MM.1S (cell line): Measurements from ENCODE around the gene ZNF514.

ENCODE experiments used
- DNase-seq: peaks from one replicate; pipeline ENCODE4 v3.0.0-alpha.2; 2015
- H2AFZ ChIP-seq: fragments of 300-600 bp; sonication (generic); 2 replicates; pipeline ENCODE4 v1.6.0; 2016; ENCODE audit warnings: antibody characterized with exemption, low read length
- H3F3A ChIP-seq: fragments of 300-600 bp; sonication (generic); 2 replicates; pipeline ENCODE4 v1.6.1; 2016; ENCODE audit warnings: mild to moderate bottlenecking, antibody characterized with exemption, low read length, moderate library complexity, mixed read lengths; ENCODE audit not compliant: insufficient read depth
- H3K27ac ChIP-seq: fragments of 300-600 bp; sonication (generic); 2 replicates; pipeline ENCODE4 v1.5.1; 2016; ENCODE audit warnings: mild to moderate bottlenecking, low read length
- H3K27me3 ChIP-seq: fragments of 300-600 bp; sonication (generic); replicated peaks from 2 replicates; pipeline ENCODE4 v1.6.0; 2016; ENCODE audit warnings: low read length; ENCODE audit not compliant: insufficient read depth
- H3K36me3 ChIP-seq: fragments of 300-600 bp; sonication (generic); replicated peaks from 2 replicates; pipeline ENCODE4 v1.6.1; 2016; ENCODE audit warnings: mild to moderate bottlenecking, low read length, mixed read lengths; ENCODE audit not compliant: insufficient read depth
- H3K4me1 ChIP-seq: fragments of 300-600 bp; sonication (generic); 2 replicates; pipeline ENCODE4 v1.6.1; 2016; ENCODE audit warnings: low read length, mixed read lengths
- H3K4me2 ChIP-seq: fragments of 300-600 bp; sonication (generic); 2 replicates; pipeline ENCODE4 v1.6.0; 2016; ENCODE audit warnings: low read depth, low read length
- H3K4me3 ChIP-seq: fragments of 300-600 bp; sonication (generic); 2 replicates; pipeline ENCODE4 v1.5.1; 2016; ENCODE audit warnings: low read length, mixed read lengths
- H3K79me2 ChIP-seq: fragments of 300-600 bp; sonication (generic); 2 replicates; pipeline ENCODE4 v1.6.1; 2016; ENCODE audit warnings: mixed run types, low read length, mixed read lengths
- H3K9ac ChIP-seq: fragments of 300-600 bp; sonication (generic); 2 replicates; pipeline ENCODE4 v1.6.1; 2016; ENCODE audit warnings: low read length, mixed read lengths
- H3K9me2 ChIP-seq: fragments of 300-600 bp; sonication (generic); replicated peaks from 2 replicates; pipeline ENCODE4 v1.6.1; 2016; ENCODE audit warnings: mild to moderate bottlenecking, low read length, mixed read lengths; ENCODE audit not compliant: insufficient read depth
- H3K9me3 ChIP-seq: fragments of 300-600 bp; sonication (generic); replicated peaks from 2 replicates; pipeline ENCODE4 v1.6.1; 2016; ENCODE audit warnings: mild to moderate bottlenecking, low read length, mixed read lengths; ENCODE audit not compliant: insufficient read depth
- H4K20me1 ChIP-seq: fragments of 300-600 bp; sonication (generic); 2 replicates; pipeline ENCODE4 v1.6.1; 2016; ENCODE audit warnings: mild to moderate bottlenecking, low read length, moderate library complexity, mixed read lengths; ENCODE audit not compliant: insufficient read depth
- CTCF ChIP-seq: fragments of 300-600 bp; sonication (generic); IDR thresholded peaks from 2 replicates; pipeline ENCODE4 v1.5.1; 2016; ENCODE audit warnings: antibody characterized with exemption, low read length, mixed read lengths
- EZH2 ChIP-seq: fragments of 300-600 bp; sonication (generic); optimal IDR thresholded peaks from 2 replicates; pipeline ENCODE3; 2017; ENCODE audit warnings: low read depth, mild to moderate bottlenecking, antibody characterized with exemption, low read length, mixed read lengths
- EZH2phosphoT487 ChIP-seq: fragments of 300-600 bp; sonication (generic); IDR thresholded peaks from 2 replicates; pipeline ENCODE4 v1.6.1; 2018; ENCODE audit warnings: antibody characterized with exemption, low read length

The ZNF514 gene

DNA sequence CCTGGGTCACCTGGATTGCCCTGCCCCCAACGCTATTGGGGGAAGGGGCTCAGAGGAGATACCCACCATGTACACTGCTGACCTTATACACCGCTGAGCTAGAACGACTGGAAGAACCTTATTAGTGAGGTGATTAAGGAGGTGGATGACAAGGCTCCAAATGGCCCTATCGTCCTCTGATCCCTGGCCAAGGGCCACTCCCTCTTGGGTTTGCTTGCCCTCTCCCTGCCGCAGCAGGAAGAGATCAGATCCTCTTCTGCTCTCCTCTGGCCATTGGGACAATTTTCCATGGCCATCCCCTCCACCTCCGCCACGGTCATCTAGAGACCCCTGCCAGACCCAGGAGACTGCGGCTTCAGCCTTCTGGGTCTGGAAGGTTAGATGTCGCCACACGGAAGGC is 1.2 kb downstream of the ZNF514 start:
- Histone ChIP-seq H3K79me2 (no peaks in the 10 kb centered on the region), H3K4me1 (no peaks in the 10 kb centered on the region), H3K36me3 (no peaks in the 10 kb centered on the region), H3K27me3 (no peaks in the 10 kb centered on the region), H3K9me3 (no peaks in the 10 kb centered on the region), H4K20me1 (no peaks in the 10 kb centered on the region), H3K9me2 (no peaks in the 10 kb centered on the region), H3K9ac (no peak overlapping the region), H3K4me2 (no peak overlapping the region), H2AFZ (no peak overlapping the region), H3F3A (no peaks in the 10 kb centered on the region), H3K4me3 (no peak overlapping the region), H3K27ac (no peak overlapping the region)
- DNase-seq: no peak
- TF ChIP-seq CTCF: no peak
- no peak for TF ChIP-seq EZH2
- TF ChIP-seq EZH2phosphoT487: no peak

GRCh38 chr2:95149397-95149984 is 10.2 kb downstream of the ZNF514 start:
- Histone ChIP-seq H4K20me1 (no peaks in the 10 kb centered on the region), H3K4me1 (no peaks in the 10 kb centered on the region), H2AFZ (no peak overlapping the region), H3K9me2 (no peaks in the 10 kb centered on the region), H3K9me3 (no peaks in the 10 kb centered on the region), H3K27ac (no peak overlapping the region), H3K4me3 (no peak overlapping the region), H3K79me2 (no peaks in the 10 kb centered on the region), H3K9ac (no peak overlapping the region), H3F3A (no peaks in the 10 kb centered on the region), H3K4me2 (no peak overlapping the region), H3K36me3 (no peaks in the 10 kb centered on the region), H3K27me3 (no peaks in the 10 kb centered on the region)
- no peak for TF ChIP-seq CTCF
- TF ChIP-seq EZH2phosphoT487: no peak
- TF ChIP-seq EZH2: no peak
- DNase-seq: no peak

DNA sequence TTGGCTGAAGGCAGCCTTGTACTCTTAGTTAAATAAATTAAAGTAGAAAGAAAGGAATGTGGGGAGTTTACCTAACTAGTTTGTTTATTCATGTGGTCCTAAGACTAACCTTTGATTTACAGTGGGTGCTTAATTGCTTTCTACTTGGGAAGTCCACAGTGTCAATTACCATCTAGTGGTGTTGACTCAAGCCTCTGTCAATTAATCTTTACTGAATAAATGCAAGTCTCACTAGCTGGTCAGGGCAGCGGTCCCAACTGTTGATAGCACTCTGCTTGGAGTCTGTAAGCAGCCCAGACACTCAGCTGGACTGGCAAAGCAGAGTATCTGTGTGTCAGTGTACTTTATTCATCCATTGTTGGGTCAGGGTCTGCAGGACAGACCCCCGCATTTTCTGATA is 15.8 kb downstream of the ZNF514 start:
- H3K9me3 ChIP-seq: no peaks in the 10 kb centered on the region
- no peaks in the 10 kb centered on the region for H4K20me1 ChIP-seq
- TF ChIP-seq EZH2phosphoT487 (no peak), CTCF (no peak), EZH2 (no peak)
- H3K79me2 ChIP-seq: no peaks in the 10 kb centered on the region
- H3K27me3 ChIP-seq: no peaks in the 10 kb centered on the region
- H3K4me3 ChIP-seq: no peak overlapping the region
- no peak overlapping the region for H3K9ac ChIP-seq
- H3F3A ChIP-seq: no peaks in the 10 kb centered on the region
- no peak overlapping the region for H3K4me2 ChIP-seq
- DNase-seq: no peak
- no peaks in the 10 kb centered on the region for H3K9me2 ChIP-seq
- H2AFZ ChIP-seq: no peak overlapping the region
- no peak overlapping the region for H3K27ac ChIP-seq
- H3K36me3 ChIP-seq: no peaks in the 10 kb centered on the region
- no peaks in the 10 kb centered on the region for H3K4me1 ChIP-seq
